ENCODE results near the gene GALNT8.

- TF ChIP-seq CTCF (IDR thresholded peaks at IDR 0.05; ENCODE audit: borderline replicate concordance, extremely low read depth, low read length, poor library complexity, severe bottlenecking) (no peak), EZH2 (IDR thresholded peaks at IDR 0.05; ENCODE audit: borderline replicate concordance, low read depth, low read length, severe bottlenecking) (no peak)
These were observed 22.3 kb downstream of the GALNT8 start for GRCh38 chr12:4742416-4742970.

Data from DND-41 (cell line).